ENCODE results near the gene ZKSCAN2.

DNA sequence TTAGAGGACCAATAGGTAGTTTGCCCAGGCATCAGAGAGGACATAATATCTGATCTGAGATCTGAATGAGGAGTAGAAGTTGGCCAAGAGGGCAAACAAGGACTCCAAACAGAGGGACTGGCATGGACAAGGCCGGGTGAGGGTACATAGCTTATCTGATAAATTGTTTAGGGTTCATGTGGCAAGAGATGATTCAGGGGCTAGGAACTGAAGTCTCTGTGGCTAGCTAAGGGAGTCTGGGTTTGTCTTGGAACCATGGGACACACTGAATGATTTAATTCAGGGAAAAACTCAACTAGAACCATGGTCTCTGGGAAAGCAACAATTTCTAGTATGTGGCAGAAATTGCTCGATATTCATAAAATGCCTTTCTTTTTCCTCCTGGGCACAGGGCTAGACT is 45.0 kb downstream of the ZKSCAN2 start:
- TF ChIP-seq, protein P1, sequence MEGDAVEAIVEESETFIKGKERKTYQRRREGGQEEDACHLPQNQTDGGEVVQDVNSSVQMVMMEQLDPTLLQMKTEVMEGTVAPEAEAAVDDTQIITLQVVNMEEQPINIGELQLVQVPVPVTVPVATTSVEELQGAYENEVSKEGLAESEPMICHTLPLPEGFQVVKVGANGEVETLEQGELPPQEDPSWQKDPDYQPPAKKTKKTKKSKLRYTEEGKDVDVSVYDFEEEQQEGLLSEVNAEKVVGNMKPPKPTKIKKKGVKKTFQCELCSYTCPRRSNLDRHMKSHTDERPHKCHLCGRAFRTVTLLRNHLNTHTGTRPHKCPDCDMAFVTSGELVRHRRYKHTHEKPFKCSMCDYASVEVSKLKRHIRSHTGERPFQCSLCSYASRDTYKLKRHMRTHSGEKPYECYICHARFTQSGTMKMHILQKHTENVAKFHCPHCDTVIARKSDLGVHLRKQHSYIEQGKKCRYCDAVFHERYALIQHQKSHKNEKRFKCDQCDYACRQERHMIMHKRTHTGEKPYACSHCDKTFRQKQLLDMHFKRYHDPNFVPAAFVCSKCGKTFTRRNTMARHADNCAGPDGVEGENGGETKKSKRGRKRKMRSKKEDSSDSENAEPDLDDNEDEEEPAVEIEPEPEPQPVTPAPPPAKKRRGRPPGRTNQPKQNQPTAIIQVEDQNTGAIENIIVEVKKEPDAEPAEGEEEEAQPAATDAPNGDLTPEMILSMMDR (IDR thresholded peaks at IDR 0.05): no peak
- TF ChIP-seq POLR2A (IDR thresholded peaks at IDR 0.05): no peak

Data from breast epithelium (tissue), 3 donors.